Islet of Langerhans (tissue), 1 donor: ENCODE measurements around the gene NCCRP1.
"Not testable (repeated sequence)": the region's sequence is repeated elsewhere in the genome, so short reads cannot be mapped to it uniquely, and the experiment has no call there.

ENCODE experiments used
- FAIRE-seq: peaks from one replicate; lab custom pipeline; 2011; peaks lifted over from hg19 to GRCh38; lab: Jason Lieb, UNC

The NCCRP1 gene

GRCh38 chr19:39208175-39208795 is 11.5 kb downstream of the NCCRP1 start:
- no peak for FAIRE-seq

- FAIRE-seq: no peak
Measured at GRCh38 chr19:39209196-39209595, 12.4 kb downstream of the NCCRP1 start.

DNA sequence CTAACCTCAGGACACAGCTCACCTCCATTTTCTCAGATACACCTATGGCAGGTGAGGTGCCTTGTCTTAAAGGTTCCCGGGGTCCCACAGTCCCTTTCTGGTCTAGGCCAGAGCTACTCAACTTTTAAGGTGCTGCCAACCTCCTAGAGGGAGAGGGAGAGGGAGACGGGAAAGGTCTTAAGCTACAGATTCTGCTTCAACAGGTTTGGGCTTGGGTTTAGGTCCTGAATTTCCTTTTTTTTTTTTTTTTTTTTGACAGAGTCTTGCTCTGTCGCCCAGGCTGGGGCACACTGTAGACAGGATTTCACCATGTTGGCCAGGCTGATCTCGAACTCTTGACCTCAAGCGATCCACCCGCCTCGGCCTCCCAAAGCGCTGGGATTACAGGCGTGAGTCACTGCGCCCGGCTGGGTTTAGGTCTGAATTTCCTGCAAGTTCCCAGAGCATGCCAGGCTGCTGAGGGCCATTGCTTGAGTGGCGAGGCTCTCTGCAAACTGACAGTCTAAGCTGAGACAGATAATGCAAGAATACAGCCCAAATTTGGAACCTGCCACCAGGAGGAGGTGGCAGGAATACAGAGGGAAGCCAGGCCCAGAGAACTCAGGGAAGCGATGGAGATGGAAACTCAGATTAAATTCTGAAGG is 15.1 kb downstream of the NCCRP1 start:
- no peak for FAIRE-seq

DNA sequence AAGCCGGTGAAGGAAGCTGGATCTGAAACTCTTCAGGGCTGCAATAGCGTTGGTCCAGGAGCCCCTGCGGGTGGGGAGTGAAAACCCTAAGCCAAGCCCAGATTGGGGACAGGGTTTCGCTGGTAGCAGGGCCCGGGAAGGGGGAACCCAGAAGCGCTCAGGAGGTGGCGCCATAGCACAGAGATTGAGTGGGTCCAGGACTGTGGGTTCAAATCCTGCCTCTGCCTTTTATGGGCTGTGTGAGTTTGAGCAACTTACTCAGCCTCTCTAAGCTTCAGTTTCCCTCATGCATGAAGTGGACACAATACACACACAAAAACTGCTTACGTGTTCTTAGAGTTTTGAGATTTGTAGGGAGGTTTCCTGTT is 15.6 kb downstream of the NCCRP1 start:
- FAIRE-seq: no peak

DNA sequence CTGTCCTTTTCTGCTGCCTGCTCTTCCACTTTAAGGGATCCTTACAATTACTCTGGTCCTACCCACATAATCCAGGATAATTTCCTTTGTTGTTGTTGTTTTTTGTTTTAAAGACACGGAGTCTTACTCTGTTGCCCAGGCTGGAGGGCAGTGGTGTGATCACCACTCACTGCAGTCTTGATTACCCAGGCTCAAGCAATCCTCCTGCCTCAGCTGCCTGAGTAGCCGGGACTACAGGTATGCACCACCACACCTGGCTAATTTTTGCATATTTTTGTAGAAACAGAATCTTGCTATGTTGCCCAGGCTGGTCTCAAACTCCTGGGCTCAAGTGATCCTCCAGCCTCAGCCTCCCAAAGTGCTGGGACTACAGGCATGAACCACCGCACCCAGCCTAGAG is 18.6 kb downstream of the NCCRP1 start:
- FAIRE-seq: not testable (repeated sequence)

DNA sequence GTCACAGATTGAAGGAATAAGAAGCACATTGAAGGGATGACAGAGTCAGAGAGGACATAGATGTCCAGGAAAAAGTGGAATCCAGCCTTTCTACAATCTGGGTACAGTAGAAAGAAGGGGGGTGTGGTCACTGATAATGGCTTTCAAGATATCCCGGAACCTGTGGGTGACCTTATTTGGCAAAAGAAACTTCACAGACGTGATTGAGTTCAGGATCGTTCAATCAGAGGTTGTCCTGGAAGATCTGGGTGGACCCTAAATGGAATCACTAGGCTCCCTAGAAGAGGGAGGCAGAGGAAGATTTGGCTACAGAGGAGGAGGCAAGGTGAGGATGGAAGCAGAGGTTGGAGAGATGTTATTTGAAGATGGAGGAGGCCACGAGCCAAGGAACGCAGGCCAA is 20.3 kb downstream of the NCCRP1 start:
- FAIRE-seq: no peak

DNA sequence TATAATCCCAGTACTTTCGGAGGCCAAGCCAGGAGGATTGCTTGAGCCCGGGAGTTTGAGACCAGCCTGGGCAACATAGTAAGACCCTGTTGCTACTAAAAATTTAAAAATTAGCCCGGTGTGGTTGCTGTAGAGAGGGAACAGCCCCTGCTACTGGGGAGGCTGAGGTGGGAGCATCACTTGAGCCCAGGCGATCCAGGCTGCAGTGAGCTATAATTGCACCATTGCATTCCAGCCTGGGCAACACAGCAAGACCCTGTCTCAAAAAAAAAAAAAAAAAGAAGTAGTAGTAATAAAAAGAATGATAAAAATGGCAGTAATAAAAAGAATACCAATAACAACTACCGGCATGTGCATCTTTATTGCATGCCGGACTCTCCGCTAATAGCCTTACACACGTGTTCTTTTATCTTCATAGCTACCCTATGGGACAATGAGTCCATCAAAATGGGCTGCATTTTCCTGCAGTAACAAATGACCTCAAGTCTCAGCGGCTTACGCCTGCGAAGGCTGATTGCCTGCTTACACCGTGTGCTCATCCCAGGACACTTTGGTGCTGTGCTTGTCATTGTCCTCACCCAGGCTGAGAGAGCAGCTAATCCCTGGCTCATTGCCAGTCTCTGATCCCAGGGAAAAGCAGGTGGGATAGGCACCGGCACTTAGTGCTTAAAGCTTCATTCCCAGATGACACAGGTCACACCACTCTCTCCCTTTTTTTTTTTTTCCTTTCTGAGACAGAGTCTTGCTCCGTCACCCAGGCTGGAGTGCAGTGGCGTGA is 21.7 kb downstream of the NCCRP1 start:
- FAIRE-seq: no peak

- not testable (repeated sequence) for FAIRE-seq
Measured at GRCh38 chr19:39219108-39219507, 22.3 kb downstream of the NCCRP1 start.

DNA sequence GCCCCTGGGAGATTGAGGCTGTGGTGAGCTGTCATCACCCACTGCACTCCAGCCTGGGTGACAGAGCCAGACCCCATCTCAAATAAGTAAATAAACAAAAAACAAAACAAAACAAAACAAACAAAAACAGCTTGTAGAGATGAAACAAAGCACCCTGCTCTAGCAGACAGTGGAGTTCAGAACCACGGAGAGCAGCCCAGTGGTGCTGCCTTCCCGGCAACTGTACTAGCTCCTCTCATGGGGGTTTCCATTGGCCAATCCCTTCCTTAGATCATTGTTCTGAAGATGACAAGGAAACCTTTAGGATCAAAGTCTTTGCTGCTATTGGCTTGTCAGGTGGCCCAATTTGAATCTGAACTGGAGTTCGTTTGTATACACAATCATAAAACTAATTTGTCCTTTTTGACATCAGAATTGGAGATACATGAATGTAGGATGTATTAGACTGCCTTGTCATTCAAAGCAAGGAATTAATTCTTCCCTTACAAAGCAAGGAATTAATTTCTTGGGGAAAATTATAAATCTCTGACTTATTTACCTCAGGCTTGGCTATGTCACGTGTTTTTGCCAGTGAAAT is 27.0 kb downstream of the NCCRP1 start:
- no peak for FAIRE-seq

- no peak for FAIRE-seq
Measured at GRCh38 chr19:39224910-39225309, 28.1 kb downstream of the NCCRP1 start.

- no peak for FAIRE-seq
Measured at GRCh38 chr19:39230096-39230764, 33.5 kb downstream of the NCCRP1 start.

DNA sequence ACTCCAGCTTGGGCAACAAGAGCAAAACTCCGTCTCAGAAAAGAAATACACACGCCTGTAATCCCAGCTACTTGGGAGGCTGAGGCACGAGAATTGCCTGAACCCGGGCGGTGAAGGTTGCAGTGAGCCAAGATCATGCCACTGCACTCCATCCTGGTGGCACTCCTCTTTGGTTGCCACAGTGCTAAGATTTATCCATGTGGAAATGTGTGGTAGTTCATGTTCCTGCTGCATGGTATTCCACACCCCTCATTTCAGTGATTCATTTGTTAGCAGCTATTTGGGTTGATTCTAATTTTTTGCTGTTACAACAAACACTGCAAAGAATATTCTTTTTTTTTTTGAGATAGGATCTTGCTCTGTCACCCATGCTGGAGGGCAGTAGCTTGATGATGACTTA is 35.9 kb downstream of the NCCRP1 start:
- no peak for FAIRE-seq

- FAIRE-seq: no peak
Measured at GRCh38 chr19:39236527-39236926, 39.8 kb downstream of the NCCRP1 start.

- no peak for FAIRE-seq
Measured at GRCh38 chr19:39237200-39238184, 40.7 kb downstream of the NCCRP1 start.

DNA sequence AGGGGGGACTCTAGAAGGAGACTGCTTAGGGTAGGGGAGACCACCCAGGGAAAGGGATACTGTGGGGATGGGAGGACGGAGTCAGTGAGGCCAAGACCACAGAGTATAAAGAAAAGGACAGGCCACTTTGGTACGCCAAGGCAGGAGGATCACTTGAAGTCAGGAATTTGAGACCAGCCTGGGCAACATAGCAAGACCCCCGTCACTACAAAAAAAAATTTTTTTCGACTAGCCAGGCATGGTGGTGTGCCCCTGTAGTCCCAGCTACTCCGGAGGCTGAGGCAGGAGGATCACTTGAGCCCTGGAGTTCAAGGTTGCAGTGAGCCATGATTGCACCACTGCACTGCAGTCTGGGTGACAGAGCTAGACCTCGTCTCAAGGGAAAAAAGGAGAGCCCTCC is 41.4 kb downstream of the NCCRP1 start:
- FAIRE-seq: no peak

DNA sequence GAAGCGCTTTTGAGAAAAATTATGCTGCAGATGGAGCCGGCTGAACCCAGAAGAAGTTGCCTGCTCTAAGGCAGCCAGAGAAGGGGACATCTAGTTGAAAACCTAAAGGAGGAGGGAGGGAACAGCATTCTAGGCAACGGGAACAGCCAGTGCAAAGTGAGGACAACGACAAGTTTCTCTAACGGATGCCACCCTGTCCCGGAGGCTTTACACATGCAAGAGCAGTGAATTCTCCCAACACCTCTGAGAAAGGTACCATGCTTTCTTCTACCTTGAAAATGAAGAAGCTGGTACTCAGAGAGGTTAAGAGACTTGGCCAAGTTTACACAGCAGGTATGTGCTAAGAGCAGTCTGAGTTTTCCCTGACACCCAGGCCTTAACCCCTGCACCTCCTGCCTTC is 42.2 kb downstream of the NCCRP1 start:
- no peak for FAIRE-seq

- no peak for FAIRE-seq
Measured at GRCh38 chr19:39240421-39240820, 43.7 kb downstream of the NCCRP1 start.

GRCh38 chr19:39243741-39244140 is 47.0 kb downstream of the NCCRP1 start:
- not testable (repeated sequence) for FAIRE-seq

GRCh38 chr19:39244410-39245100 is 47.8 kb downstream of the NCCRP1 start, which contains the start of gene IFNL3:
Gene IFNL3, minus strand, starts transcription at chr19:39245006. Its CDS starts 39 bp downstream, at chr19:39244967.
- not testable (repeated sequence) for FAIRE-seq

DNA sequence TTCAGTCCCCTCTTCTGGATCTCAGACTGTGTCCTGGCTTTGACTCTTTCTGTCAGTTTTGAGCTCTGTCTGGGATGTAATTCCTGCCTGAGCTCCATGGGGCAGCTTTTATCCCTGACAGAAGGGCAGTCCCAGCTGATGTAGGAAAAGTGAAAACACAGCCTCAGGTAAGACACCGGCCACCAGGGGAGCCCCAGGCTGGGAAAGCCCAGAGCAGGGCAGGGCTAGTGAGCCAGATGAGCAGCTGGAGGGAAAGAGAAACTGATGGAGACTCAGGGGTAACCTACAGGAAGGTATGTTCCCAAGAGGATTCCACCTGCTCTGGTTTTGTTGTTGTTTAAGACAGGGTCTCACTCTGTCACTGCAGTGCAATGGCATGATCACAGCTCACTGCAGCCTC is 48.4 kb downstream of the NCCRP1 start:
- FAIRE-seq: not testable (repeated sequence)
